A549 (cell line): ENCODE data around the gene SH2B2.

ENCODE experiments used
- FOXS1 ChIP-seq: fragments of 250-450 bp; sonication (Bioruptor Pico); IDR thresholded peaks from 2 replicates; pipeline ENCODE4 v1.5.0; 2020; ENCODE audit warnings: mild to moderate bottlenecking, moderate library complexity
- JUNB ChIP-seq: fragments of >200 bp; sonication (Bioruptor Twin); formaldehyde crosslinking; IDR thresholded peaks from 2 replicates; pipeline ENCODE4 v1.6.1; 2016
- RAD21 ChIP-seq, 2 experiments: fragments of >200 bp in 1 of 2; sonication (Bioruptor Twin) in 1 of 2; formaldehyde crosslinking in 1 of 2; IDR thresholded peaks in 1 of 2; conservative IDR thresholded peaks in 1 of 2; 2 replicates in 1 of 2; 3 replicates in 1 of 2; pipeline ENCODE4 v1.6.1; 2012 to 2018; ENCODE audit warnings: inconsistent platforms in 1 of 2
- USF2 ChIP-seq: fragments of 450-650 bp; IDR thresholded peaks from 2 replicates; pipeline ENCODE4 v1.6.1; 2014; ENCODE audit warnings: antibody characterized with exemption
- TF ChIP-seq, protein P1 (sequence below): fragments of >200 bp; sonication (Bioruptor Twin); formaldehyde crosslinking; IDR thresholded peaks from 3 replicates; pipeline ENCODE4 v1.5.1; 2016

DNA sequence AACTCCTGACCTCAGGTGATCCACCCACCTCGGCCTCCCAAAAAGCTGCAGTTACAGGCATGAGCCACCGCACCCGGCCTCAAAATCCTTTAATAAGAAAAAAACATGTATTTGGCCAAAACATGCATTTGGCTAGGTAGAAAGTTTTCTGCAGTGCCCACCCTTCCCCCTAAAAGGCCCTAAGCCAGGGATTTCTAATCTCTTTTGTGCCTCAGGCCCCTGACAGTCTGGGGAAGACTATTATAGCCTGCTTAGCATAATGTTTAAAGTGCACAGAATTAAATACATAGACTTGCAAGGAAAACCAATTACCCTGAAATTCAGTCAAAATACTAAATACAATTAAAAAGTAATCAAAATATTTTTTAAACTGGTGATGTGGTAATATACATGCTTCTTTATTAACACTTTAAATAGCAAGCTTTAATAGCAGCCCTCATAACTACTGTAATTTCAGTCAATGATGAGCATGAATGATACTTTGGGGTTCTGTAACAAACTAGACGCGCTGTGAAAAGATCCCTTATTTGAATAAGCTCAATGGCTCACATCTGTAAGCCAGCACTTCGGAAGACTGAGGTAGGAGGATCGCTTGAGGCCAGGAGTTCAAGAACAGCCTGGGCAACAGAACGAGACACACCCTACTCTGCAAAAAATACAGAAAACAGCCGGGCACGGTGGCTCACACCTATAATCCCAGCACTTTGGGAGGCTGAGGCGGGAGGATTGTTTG lies 39.7 kb downstream of the SH2B2 start:
- TF ChIP-seq, protein P1, sequence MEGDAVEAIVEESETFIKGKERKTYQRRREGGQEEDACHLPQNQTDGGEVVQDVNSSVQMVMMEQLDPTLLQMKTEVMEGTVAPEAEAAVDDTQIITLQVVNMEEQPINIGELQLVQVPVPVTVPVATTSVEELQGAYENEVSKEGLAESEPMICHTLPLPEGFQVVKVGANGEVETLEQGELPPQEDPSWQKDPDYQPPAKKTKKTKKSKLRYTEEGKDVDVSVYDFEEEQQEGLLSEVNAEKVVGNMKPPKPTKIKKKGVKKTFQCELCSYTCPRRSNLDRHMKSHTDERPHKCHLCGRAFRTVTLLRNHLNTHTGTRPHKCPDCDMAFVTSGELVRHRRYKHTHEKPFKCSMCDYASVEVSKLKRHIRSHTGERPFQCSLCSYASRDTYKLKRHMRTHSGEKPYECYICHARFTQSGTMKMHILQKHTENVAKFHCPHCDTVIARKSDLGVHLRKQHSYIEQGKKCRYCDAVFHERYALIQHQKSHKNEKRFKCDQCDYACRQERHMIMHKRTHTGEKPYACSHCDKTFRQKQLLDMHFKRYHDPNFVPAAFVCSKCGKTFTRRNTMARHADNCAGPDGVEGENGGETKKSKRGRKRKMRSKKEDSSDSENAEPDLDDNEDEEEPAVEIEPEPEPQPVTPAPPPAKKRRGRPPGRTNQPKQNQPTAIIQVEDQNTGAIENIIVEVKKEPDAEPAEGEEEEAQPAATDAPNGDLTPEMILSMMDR = no peak
- TF ChIP-seq USF2 (no peak), FOXS1 (CRISPR knock-in tag) (no peak), JUNB (no peak), RAD21 (conservative IDR thresholded peaks at IDR 0.05 in 1 of 2, IDR thresholded peaks at IDR 0.05 in 1 of 2) (no peak)
